Tibial nerve (tissue), 4 donors: ENCODE data around the gene C1orf116. TPM values are rescaled to one million over a fixed set of nuclear protein-coding genes. Genes with fewer than 3 reads are reported as not detected.

Source experiments
- DNase-seq, 2 donors: peaks; one replicate each; pipeline ENCODE4 v3.0.0-alpha.2; 2019; ENCODE audit warnings: low spot score in 2 of 2
- H3K27ac ChIP-seq, 4 donors: fragments of 200-600 bp; sonication (generic) in 3 of 4; one replicate each; pipeline ENCODE4 v1.5.1; 2017 to 2019; ENCODE audit warnings: mild to moderate bottlenecking in 1 of 4
- H3K27me3 ChIP-seq, 2 donors: fragments of 200-600 bp; sonication (generic) in 1 of 2; one replicate each; pipeline versions ENCODE4 v1.5.1 to v1.6.0; 2017 to 2019
- H3K36me3 ChIP-seq, 3 donors: fragments of 200-600 bp; sonication (generic); one replicate each; pipeline ENCODE4 v1.5.1; 2018 to 2019
- H3K4me1 ChIP-seq, 4 donors: fragments of 200-600 bp; sonication (generic) in 3 of 4; one replicate each; pipeline ENCODE4 v1.5.1; 2017 to 2019
- H3K4me3 ChIP-seq, 4 donors: fragments of 200-600 bp; sonication (generic) in 3 of 4; one replicate each; pipeline ENCODE4 v1.5.1; 2017 to 2019; ENCODE audit warnings: mild to moderate bottlenecking in 1 of 4, moderate library complexity in 1 of 4
- H3K9me3 ChIP-seq, 4 donors: fragments of 200-600 bp; sonication (generic) in 3 of 4; one replicate each; pipeline ENCODE4 v1.5.1; 2017 to 2019
- CTCF ChIP-seq, 5 experiments: fragments of 200-600 bp in 3 of 5; fragments of 450-650 bp in 2 of 5; sonication (generic) in 3 of 5; IDR thresholded peaks; one replicate each; pipeline ENCODE4 v1.5.1; 2016 to 2019; ENCODE audit warnings: antibody characterized with exemption in 5 of 5, mild to moderate bottlenecking in 3 of 5, moderate library complexity in 2 of 5
- EP300 ChIP-seq, 2 donors: sonication (generic); formaldehyde crosslinking; IDR thresholded peaks; one replicate each; pipeline ENCODE4 v1.6.1; 2017; ENCODE audit warnings: antibody characterized with exemption in 2 of 2, mild to moderate bottlenecking in 1 of 2
- POLR2A ChIP-seq, 2 donors: fragments of 450-650 bp; IDR thresholded peaks; one replicate each; pipeline ENCODE4 v1.6.1; 2017; ENCODE audit warnings: antibody characterized with exemption in 2 of 2, mild to moderate bottlenecking in 2 of 2, moderate library complexity in 2 of 2
- WGBS, 2 donors: methylation state at CpG; one replicate each; pipeline ENCODE4 v1.1.5; 2018; 5-methylcytosine and 5-hydroxymethylcytosine counted together
- total RNA-seq, 4 donors: library from RNA; depleted of rRNA; stranded (reverse); fragments of >200 nt; gene quantifications; one replicate each; pipeline ENCODE4 v1.1.0, GENCODE V29; 2016

The C1orf116 gene
- total RNA-seq, 4 donors from 2014 or later = 0.44 TPM; not detected in 3

GRCh38 chr1:207013321-207014085 lies 19.1 kb downstream of the C1orf116 start:
- 82 to 83% methylated on average over 6 of the region's 6 CpGs for WGBS, 2 donors
- no peak overlapping the region for H3K27ac ChIP-seq
- no peak for DNase-seq
- H3K4me3 ChIP-seq = no peak overlapping the region
- H3K4me1 ChIP-seq = peaks cover 0 to 27% (median 9%) of the 10 kb centered on the region in 4 donors
- H3K27me3 ChIP-seq = no peaks in the 10 kb centered on the region
- no peaks in the 10 kb centered on the region for H3K9me3 ChIP-seq
- TF ChIP-seq EP300 (IDR thresholded peaks at IDR 0.05) (no peak), CTCF (IDR thresholded peaks at IDR 0.05) (no peak), POLR2A (IDR thresholded peaks at IDR 0.05) (no peak)
- H3K36me3 ChIP-seq = no peaks in the 10 kb centered on the region

DNA sequence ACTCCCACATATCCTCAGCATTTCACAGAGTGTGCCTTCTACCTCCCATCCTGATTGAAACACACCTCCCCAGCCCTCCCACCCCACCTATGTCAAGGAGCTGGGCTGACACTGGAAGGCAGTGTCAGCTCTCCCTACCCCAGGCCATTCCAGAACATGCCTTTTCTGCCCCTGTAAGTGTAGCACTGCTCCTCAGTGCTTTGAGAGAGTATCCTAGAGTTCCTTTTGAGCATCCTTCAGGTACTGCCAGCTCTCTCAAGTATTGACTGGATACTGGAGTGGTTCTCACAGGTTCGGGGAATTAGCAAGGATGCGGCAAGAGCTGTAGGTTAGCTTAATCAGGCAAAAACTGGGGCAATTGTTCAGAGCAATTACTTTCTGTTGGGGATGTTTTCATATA lies 21.8 kb downstream of the C1orf116 start:
- H3K4me1 ChIP-seq = peaks cover 0 to 53% (median 15%) of the 10 kb centered on the region in 4 donors
- no peak overlapping the region for H3K4me3 ChIP-seq
- no peaks in the 10 kb centered on the region for H3K9me3 ChIP-seq
- H3K27ac ChIP-seq = peak overlapping the region in 3 of 4 donors; percentile 3 to 76 (median 68)
- TF ChIP-seq POLR2A (IDR thresholded peaks at IDR 0.05) = no peak
- TF ChIP-seq EP300 (IDR thresholded peaks at IDR 0.05) = no peak
- no peak for TF ChIP-seq CTCF (IDR thresholded peaks at IDR 0.05)
- no peak for DNase-seq
- no peaks in the 10 kb centered on the region for H3K27me3 ChIP-seq
- WGBS, 2 donors = 96 to 100% methylated on average over 2 of the region's 2 CpGs
- no peaks in the 10 kb centered on the region for H3K36me3 ChIP-seq

DNA sequence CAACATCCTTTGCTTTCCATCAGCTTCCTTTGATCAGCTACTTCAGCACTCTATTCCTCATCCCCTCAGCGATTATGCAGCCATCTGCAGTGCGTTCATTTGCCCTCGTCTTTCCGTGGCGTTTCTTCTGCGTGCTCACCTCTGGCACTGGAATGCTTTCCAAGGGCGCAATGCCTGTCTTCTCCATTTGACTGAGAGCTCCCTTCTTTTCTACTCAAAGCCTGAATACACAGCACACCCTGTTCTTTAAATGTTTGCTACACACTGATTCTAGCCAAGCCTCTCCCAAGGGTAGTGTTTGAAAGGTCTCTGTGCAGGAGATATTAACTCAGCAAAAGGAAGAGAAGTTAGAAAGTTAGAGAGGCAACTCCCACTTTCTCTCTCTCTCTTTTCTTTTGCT lies 22.6 kb downstream of the C1orf116 start:
- peaks cover 0 to 53% (median 15%) of the 10 kb centered on the region in 4 donors for H3K4me1 ChIP-seq
- H3K4me3 ChIP-seq = no peak overlapping the region
- peak overlapping the region in 3 of 4 donors; percentile 3 to 76 (median 68) for H3K27ac ChIP-seq
- WGBS, 2 donors = 62 to 64% methylated on average over 7 of the region's 7 CpGs
- no peaks in the 10 kb centered on the region for H3K27me3 ChIP-seq
- H3K9me3 ChIP-seq = no peaks in the 10 kb centered on the region
- DNase-seq = no peak
- TF ChIP-seq EP300 (IDR thresholded peaks at IDR 0.05) (no peak), POLR2A (IDR thresholded peaks at IDR 0.05) (no peak), CTCF (IDR thresholded peaks at IDR 0.05) (no peak)
- H3K36me3 ChIP-seq = no peaks in the 10 kb centered on the region

- no peaks in the 10 kb centered on the region for H3K9me3 ChIP-seq
- H3K27me3 ChIP-seq = no peaks in the 10 kb centered on the region
- H3K4me3 ChIP-seq = no peak overlapping the region
- peak overlapping the region in 3 of 4 donors; percentile 38 to 76 (median 68) for H3K27ac ChIP-seq
- TF ChIP-seq EP300 (IDR thresholded peaks at IDR 0.05) (no peak), POLR2A (IDR thresholded peaks at IDR 0.05) (no peak), CTCF (IDR thresholded peaks at IDR 0.05) (no peak)
- DNase-seq = no peak
- H3K36me3 ChIP-seq = no peaks in the 10 kb centered on the region
- H3K4me1 ChIP-seq = peaks cover 0 to 53% (median 15%) of the 10 kb centered on the region in 4 donors
- 86 to 87% methylated on average over 10 of the region's 10 CpGs for WGBS, 2 donors
Observed at GRCh38 chr1:207009182-207009850, 23.2 kb downstream of the C1orf116 start.
